ENCODE results near the gene DOCK6. TPM values are rescaled to one million over a fixed set of nuclear protein-coding genes. Genes with fewer than 3 reads are reported as not detected.

DOCK6 gene
- total and polyA plus RNA-seq, 2 of the 13 experiments (the other 11 are each of a cell fraction or from before 2014, with no cell fraction given) = 5.4 to 38.1 TPM

DNA sequence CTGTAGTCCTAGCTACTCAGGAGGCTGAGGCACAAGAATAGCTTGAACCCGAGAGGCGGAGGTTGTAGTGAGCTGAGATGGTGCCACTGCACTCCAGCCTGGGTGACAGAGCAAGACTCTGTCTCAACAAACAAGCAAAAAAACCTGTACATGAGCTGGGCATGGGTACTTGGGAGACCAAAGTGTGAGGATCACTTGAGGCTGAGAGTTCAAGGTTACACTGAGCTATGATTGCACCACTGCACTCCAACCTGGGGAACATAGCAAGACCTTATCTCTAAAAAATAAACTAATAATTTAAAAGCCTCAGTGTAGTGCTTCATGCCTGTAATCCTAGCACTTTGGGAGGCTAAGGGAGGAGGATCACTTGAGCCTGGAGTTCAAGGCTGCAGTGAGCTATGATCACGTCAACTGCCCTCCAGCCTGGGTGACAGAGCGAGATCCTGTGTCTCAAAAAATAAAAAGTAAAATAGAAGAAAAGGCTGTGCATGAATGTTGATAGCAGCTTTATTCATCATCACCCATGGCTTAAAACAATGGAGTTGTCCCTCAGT lies 12.3 kb upstream of the DOCK6 start (continued):
- TF ChIP-seq, protein P1, sequence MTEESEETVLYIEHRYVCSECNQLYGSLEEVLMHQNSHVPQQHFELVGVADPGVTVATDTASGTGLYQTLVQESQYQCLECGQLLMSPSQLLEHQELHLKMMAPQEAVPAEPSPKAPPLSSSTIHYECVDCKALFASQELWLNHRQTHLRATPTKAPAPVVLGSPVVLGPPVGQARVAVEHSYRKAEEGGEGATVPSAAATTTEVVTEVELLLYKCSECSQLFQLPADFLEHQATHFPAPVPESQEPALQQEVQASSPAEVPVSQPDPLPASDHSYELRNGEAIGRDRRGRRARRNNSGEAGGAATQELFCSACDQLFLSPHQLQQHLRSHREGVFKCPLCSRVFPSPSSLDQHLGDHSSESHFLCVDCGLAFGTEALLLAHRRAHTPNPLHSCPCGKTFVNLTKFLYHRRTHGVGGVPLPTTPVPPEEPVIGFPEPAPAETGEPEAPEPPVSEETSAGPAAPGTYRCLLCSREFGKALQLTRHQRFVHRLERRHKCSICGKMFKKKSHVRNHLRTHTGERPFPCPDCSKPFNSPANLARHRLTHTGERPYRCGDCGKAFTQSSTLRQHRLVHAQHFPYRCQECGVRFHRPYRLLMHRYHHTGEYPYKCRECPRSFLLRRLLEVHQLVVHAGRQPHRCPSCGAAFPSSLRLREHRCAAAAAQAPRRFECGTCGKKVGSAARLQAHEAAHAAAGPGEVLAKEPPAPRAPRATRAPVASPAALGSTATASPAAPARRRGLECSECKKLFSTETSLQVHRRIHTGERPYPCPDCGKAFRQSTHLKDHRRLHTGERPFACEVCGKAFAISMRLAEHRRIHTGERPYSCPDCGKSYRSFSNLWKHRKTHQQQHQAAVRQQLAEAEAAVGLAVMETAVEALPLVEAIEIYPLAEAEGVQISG (CRISPR knock-in tag; IDR thresholded peaks at IDR 0.05) = no peak
- TF ChIP-seq, protein P2, sequence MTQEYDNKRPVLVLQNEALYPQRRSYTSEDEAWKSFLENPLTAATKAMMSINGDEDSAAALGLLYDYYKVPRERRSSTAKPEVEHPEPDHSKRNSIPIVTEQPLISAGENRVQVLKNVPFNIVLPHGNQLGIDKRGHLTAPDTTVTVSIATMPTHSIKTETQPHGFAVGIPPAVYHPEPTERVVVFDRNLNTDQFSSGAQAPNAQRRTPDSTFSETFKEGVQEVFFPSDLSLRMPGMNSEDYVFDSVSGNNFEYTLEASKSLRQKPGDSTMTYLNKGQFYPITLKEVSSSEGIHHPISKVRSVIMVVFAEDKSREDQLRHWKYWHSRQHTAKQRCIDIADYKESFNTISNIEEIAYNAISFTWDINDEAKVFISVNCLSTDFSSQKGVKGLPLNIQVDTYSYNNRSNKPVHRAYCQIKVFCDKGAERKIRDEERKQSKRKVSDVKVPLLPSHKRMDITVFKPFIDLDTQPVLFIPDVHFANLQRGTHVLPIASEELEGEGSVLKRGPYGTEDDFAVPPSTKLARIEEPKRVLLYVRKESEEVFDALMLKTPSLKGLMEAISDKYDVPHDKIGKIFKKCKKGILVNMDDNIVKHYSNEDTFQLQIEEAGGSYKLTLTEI (CRISPR knock-in tag; conservative IDR thresholded peaks at IDR 0.05) = no peak
- no peak for TF ChIP-seq ZKSCAN1 (IDR thresholded peaks at IDR 0.05; ENCODE audit: low read length)
- no peak for TF ChIP-seq GPN1 (CRISPR knock-in tag; IDR thresholded peaks at IDR 0.05; ENCODE audit: borderline replicate concordance)
- TF ChIP-seq ZFP36L2 (CRISPR knock-in tag; IDR thresholded peaks at IDR 0.05) = no peak
- TF ChIP-seq, protein P3, sequence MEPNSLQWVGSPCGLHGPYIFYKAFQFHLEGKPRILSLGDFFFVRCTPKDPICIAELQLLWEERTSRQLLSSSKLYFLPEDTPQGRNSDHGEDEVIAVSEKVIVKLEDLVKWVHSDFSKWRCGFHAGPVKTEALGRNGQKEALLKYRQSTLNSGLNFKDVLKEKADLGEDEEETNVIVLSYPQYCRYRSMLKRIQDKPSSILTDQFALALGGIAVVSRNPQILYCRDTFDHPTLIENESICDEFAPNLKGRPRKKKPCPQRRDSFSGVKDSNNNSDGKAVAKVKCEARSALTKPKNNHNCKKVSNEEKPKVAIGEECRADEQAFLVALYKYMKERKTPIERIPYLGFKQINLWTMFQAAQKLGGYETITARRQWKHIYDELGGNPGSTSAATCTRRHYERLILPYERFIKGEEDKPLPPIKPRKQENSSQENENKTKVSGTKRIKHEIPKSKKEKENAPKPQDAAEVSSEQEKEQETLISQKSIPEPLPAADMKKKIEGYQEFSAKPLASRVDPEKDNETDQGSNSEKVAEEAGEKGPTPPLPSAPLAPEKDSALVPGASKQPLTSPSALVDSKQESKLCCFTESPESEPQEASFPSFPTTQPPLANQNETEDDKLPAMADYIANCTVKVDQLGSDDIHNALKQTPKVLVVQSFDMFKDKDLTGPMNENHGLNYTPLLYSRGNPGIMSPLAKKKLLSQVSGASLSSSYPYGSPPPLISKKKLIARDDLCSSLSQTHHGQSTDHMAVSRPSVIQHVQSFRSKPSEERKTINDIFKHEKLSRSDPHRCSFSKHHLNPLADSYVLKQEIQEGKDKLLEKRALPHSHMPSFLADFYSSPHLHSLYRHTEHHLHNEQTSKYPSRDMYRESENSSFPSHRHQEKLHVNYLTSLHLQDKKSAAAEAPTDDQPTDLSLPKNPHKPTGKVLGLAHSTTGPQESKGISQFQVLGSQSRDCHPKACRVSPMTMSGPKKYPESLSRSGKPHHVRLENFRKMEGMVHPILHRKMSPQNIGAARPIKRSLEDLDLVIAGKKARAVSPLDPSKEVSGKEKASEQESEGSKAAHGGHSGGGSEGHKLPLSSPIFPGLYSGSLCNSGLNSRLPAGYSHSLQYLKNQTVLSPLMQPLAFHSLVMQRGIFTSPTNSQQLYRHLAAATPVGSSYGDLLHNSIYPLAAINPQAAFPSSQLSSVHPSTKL (CRISPR knock-in tag; IDR thresholded peaks at IDR 0.05) = peak; percentile 71
- TF ChIP-seq TAF15 (IDR thresholded peaks at IDR 0.05; ENCODE audit: low read depth, low read length, poor library complexity, severe bottlenecking) = no peak
- TF ChIP-seq ZNF263 (CRISPR knock-in tag; IDR thresholded peaks at IDR 0.05) = no peak
- peak; percentile 53 for TF ChIP-seq GATAD2A (CRISPR knock-in tag; IDR thresholded peaks at IDR 0.05)
- no peak for TF ChIP-seq ZBTB42 (CRISPR knock-in tag; IDR thresholded peaks at IDR 0.05)
- peak; percentile 34; the same call in 1 of the 2 replicates for TF ChIP-seq RXRB (CRISPR knock-in tag; IDR thresholded peaks at IDR 0.05; ENCODE audit: borderline replicate concordance)
- TF ChIP-seq, protein P4, sequence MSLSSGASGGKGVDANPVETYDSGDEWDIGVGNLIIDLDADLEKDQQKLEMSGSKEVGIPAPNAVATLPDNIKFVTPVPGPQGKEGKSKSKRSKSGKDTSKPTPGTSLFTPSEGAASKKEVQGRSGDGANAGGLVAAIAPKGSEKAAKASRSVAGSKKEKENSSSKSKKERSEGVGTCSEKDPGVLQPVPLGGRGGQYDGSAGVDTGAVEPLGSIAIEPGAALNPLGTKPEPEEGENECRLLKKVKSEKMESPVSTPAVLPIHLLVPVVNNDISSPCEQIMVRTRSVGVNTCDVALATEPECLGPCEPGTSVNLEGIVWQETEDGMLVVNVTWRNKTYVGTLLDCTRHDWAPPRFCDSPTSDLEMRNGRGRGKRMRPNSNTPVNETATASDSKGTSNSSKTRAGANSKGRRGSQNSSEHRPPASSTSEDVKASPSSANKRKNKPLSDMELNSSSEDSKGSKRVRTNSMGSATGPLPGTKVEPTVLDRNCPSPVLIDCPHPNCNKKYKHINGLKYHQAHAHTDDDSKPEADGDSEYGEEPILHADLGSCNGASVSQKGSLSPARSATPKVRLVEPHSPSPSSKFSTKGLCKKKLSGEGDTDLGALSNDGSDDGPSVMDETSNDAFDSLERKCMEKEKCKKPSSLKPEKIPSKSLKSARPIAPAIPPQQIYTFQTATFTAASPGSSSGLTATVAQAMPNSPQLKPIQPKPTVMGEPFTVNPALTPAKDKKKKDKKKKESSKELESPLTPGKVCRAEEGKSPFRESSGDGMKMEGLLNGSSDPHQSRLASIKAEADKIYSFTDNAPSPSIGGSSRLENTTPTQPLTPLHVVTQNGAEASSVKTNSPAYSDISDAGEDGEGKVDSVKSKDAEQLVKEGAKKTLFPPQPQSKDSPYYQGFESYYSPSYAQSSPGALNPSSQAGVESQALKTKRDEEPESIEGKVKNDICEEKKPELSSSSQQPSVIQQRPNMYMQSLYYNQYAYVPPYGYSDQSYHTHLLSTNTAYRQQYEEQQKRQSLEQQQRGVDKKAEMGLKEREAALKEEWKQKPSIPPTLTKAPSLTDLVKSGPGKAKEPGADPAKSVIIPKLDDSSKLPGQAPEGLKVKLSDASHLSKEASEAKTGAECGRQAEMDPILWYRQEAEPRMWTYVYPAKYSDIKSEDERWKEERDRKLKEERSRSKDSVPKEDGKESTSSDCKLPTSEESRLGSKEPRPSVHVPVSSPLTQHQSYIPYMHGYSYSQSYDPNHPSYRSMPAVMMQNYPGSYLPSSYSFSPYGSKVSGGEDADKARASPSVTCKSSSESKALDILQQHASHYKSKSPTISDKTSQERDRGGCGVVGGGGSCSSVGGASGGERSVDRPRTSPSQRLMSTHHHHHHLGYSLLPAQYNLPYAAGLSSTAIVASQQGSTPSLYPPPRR (CRISPR knock-in tag; IDR thresholded peaks at IDR 0.05; ENCODE audit: borderline replicate concordance) = no peak
- 0 out of 2 replicates have a peak, but pooled peaks have one; percentile 34 for TF ChIP-seq SOX5 (CRISPR knock-in tag; IDR thresholded peaks at IDR 0.05; ENCODE audit: borderline replicate concordance)
- peak; percentile 39; the same call in 1 of the 2 replicates for TF ChIP-seq FOXA3 (CRISPR knock-in tag; IDR thresholded peaks at IDR 0.05)
- peak; percentile 38; the same call in 1 of the 2 replicates for TF ChIP-seq FOSL2 (CRISPR knock-in tag; IDR thresholded peaks at IDR 0.05)
- TF ChIP-seq XRCC5 (optimal IDR thresholded peaks at IDR 0.05; ENCODE audit: low read length) = no peak
- 0 out of 2 replicates have a peak, but pooled peaks have one; percentile 16 for TF ChIP-seq CBX5 (CRISPR knock-in tag; IDR thresholded peaks at IDR 0.05; ENCODE audit: borderline replicate concordance)

Data from HepG2 (cell line).